Measurements from ENCODE around the gene NOL3. TPM values are rescaled to one million over a fixed set of nuclear protein-coding genes. Genes with fewer than 3 reads are reported as not detected.
A peak's percentile ranks its signal among the peaks of the same experiment; 100 is the strongest.

The NOL3 gene
- total RNA-seq, 1 donor from 2014 or later, result 10.9 TPM

DNA sequence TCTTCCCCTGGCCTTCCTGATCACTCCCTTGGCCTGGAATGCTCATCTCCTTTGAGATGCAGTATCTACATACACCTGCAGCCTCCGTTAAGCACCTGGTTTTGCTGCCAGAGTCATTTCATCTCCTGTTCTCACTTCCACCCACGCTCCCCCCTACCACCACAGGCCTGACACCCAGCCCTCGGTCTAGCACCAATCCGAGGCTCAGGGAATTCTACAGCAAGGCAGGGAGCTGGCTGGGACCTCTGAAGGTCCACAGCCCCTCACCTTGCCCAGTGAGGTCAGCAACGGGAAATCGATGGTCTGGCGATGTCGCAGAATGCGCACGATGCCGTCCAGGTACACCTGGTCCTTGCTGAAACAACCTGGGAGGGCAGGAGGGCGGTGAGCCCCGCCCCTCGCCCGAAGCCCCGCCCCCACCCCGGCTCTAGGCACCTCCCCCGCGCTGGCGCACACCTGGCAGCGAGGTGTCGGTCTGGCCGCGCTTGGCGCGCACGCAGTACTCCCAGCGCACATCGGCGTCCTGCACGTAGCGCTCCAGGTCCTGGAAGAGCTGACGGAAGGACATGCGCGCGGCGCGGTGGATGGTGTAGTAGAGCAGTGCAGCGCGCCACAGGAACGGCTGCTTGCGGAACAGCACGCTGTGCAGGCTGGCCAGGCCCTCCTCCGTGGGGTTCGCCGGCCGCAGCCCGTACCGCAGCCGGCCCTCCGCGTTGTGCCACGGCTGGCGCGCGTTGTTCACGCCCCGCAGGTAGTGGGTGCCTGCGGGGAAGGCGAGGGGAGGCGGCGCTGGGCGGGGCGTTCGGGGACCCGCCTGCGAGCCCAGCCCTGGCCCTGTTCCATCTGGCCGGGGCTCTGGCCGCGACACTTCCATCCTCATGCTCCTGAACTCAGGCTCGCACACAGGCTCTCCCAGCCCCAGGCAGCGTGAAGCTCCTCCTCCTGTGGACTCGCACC, 7.7 kb downstream of the NOL3 start:
- TF ChIP-seq, protein P1, sequence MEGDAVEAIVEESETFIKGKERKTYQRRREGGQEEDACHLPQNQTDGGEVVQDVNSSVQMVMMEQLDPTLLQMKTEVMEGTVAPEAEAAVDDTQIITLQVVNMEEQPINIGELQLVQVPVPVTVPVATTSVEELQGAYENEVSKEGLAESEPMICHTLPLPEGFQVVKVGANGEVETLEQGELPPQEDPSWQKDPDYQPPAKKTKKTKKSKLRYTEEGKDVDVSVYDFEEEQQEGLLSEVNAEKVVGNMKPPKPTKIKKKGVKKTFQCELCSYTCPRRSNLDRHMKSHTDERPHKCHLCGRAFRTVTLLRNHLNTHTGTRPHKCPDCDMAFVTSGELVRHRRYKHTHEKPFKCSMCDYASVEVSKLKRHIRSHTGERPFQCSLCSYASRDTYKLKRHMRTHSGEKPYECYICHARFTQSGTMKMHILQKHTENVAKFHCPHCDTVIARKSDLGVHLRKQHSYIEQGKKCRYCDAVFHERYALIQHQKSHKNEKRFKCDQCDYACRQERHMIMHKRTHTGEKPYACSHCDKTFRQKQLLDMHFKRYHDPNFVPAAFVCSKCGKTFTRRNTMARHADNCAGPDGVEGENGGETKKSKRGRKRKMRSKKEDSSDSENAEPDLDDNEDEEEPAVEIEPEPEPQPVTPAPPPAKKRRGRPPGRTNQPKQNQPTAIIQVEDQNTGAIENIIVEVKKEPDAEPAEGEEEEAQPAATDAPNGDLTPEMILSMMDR (IDR thresholded peaks at IDR 0.05; ENCODE audit: insufficient read depth, low read depth, low read length), result no peak
- TF ChIP-seq EZH2 (IDR thresholded peaks at IDR 0.05; ENCODE audit: insufficient read depth, low read length), result peak; percentile 33
- Mint-ChIP-seq H3K27ac (ENCODE audit: unreplicated experiment) (no peak overlapping the region), H3K36me3 (ENCODE audit: low read depth, unreplicated experiment) (peaks cover 16% of the 10 kb centered on the region), H3K4me3 (ENCODE audit: unreplicated experiment) (no peak overlapping the region), H3K9me3 (ENCODE audit: unreplicated experiment) (peaks cover 2% of the 10 kb centered on the region), H3K4me1 (ENCODE audit: low read depth, unreplicated experiment) (peaks cover 7% of the 10 kb centered on the region), H3K27me3 (ENCODE audit: low read depth, unreplicated experiment) (peaks cover 19% of the 10 kb centered on the region)
- no peak overlapping the region for H3K27ac ChIP-seq (ENCODE audit: low read depth, low read length)
- peaks cover 65% of the 10 kb centered on the region for H4K20me1 ChIP-seq (ENCODE audit: insufficient read depth, low read length)
- DNase-seq (ENCODE audit: low read depth) (no peak), FAIRE-seq (no peak)
- no peaks in the 10 kb centered on the region for H3K9me3 ChIP-seq (ENCODE audit: insufficient read depth, low read depth, low read length)
- no peaks in the 10 kb centered on the region for H3K36me3 ChIP-seq (ENCODE audit: insufficient read depth, low read length)
- peak overlapping the region; percentile 72 for H3K4me2 ChIP-seq (ENCODE audit: low read length)
- no peak overlapping the region for H3K4me3 ChIP-seq (ENCODE audit: insufficient read depth, low read depth, low read length)
- H3K79me2 ChIP-seq (ENCODE audit: insufficient read depth, low read length), result peaks cover 20% of the 10 kb centered on the region
- H2AFZ ChIP-seq (ENCODE audit: low read depth, low read length), result no peak overlapping the region
- H3K9ac ChIP-seq (ENCODE audit: low read length), result no peak overlapping the region
- H3K27me3 ChIP-seq (ENCODE audit: insufficient read depth, low read length), result no peaks in the 10 kb centered on the region
- peaks cover 36% of the 10 kb centered on the region for H3K4me1 ChIP-seq (ENCODE audit: insufficient read depth, low read length)

- H3K36me3 ChIP-seq (ENCODE audit: insufficient read depth, low read length), result no peaks in the 10 kb centered on the region
- no peak overlapping the region for H3K4me2 ChIP-seq (ENCODE audit: low read length)
- no peak for DNase-seq (ENCODE audit: low read depth)
- TF ChIP-seq, protein P1 (IDR thresholded peaks at IDR 0.05; ENCODE audit: insufficient read depth, low read depth, low read length), result no peak
- TF ChIP-seq EZH2 (IDR thresholded peaks at IDR 0.05; ENCODE audit: insufficient read depth, low read length), result no peak
- no peak overlapping the region for H3K9ac ChIP-seq (ENCODE audit: low read length)
- no peak for FAIRE-seq
- H3K36me3 Mint-ChIP-seq (ENCODE audit: low read depth, unreplicated experiment), result peaks cover 16% of the 10 kb centered on the region
- no peak overlapping the region for H3K27ac ChIP-seq (ENCODE audit: low read depth, low read length)
- no peaks in the 10 kb centered on the region for H3K27me3 ChIP-seq (ENCODE audit: insufficient read depth, low read length)
- H3K4me1 ChIP-seq (ENCODE audit: insufficient read depth, low read length), result peaks cover 33% of the 10 kb centered on the region
- H3K4me3 Mint-ChIP-seq (ENCODE audit: unreplicated experiment), result no peak overlapping the region
- H2AFZ ChIP-seq (ENCODE audit: low read depth, low read length), result no peak overlapping the region
- H3K79me2 ChIP-seq (ENCODE audit: insufficient read depth, low read length), result peaks cover 23% of the 10 kb centered on the region
- peaks cover 2% of the 10 kb centered on the region for H3K4me1 Mint-ChIP-seq (ENCODE audit: low read depth, unreplicated experiment)
- no peak overlapping the region for H3K4me3 ChIP-seq (ENCODE audit: insufficient read depth, low read depth, low read length)
- H3K9me3 ChIP-seq (ENCODE audit: insufficient read depth, low read depth, low read length), result no peaks in the 10 kb centered on the region
- peaks cover 2% of the 10 kb centered on the region for H3K9me3 Mint-ChIP-seq (ENCODE audit: unreplicated experiment)
- peaks cover 14% of the 10 kb centered on the region for H3K27me3 Mint-ChIP-seq (ENCODE audit: low read depth, unreplicated experiment)
- peaks cover 66% of the 10 kb centered on the region for H4K20me1 ChIP-seq (ENCODE audit: insufficient read depth, low read length)
- no peak overlapping the region for H3K27ac Mint-ChIP-seq (ENCODE audit: unreplicated experiment)
Observed at GRCh38 chr16:67179421-67180080, 9.2 kb downstream of the NOL3 start.
